Measurements from ENCODE around the gene IPMK.

The IPMK gene

GRCh38 chr10:58201704-58202103 is 66.0 kb downstream of the IPMK start:
- Histone ChIP-seq H3K4me3 (ENCODE audit: low read depth in 1 of 2, low read length in 2 of 2) (no peak overlapping the region), H3K4me1 (ENCODE audit: control insufficient read depth in 1 of 2, insufficient read depth in 2 of 2, low read length in 2 of 2) (no peaks in the 10 kb centered on the region), H3K27ac (ENCODE audit: low read depth, low read length) (no peak overlapping the region)

GRCh38 chr10:58189269-58189668 is 78.4 kb downstream of the IPMK start:
- no peak overlapping the region for H3K27ac ChIP-seq (ENCODE audit: low read depth, low read length)

More at GRCh38 chr10:58201704-58202103, 66.0 kb downstream of the IPMK start:
- no peaks in the 10 kb centered on the region for H3K27me3 ChIP-seq (ENCODE audit: control insufficient read depth in 1 of 2, insufficient read depth in 2 of 2, low read length in 2 of 2)
- H3K9me3 ChIP-seq (ENCODE audit: control insufficient read depth in 1 of 2, low read length in 2 of 2), result no peaks in the 10 kb centered on the region
- peaks cover 0 to 5% of the 10 kb centered on the region in 2 donors for H3K36me3 ChIP-seq (ENCODE audit: control insufficient read depth in 1 of 2, insufficient read depth in 2 of 2, low read length in 2 of 2)
- no peak overlapping the region for H3K9ac ChIP-seq (ENCODE audit: low read depth in 1 of 2, low read length in 2 of 2)

GRCh38 chr10:58184120-58184670 is 83.5 kb downstream of the IPMK start:
- H3K27ac ChIP-seq (ENCODE audit: low read depth, low read length), result no peak overlapping the region
- H3K4me3 ChIP-seq (ENCODE audit: low read depth in 1 of 2, low read length in 2 of 2), result no peak overlapping the region
- no peaks in the 10 kb centered on the region for H3K36me3 ChIP-seq (ENCODE audit: control insufficient read depth in 1 of 2, insufficient read depth in 2 of 2, low read length in 2 of 2)
- H3K9ac ChIP-seq (ENCODE audit: low read depth in 1 of 2, low read length in 2 of 2), result no peak overlapping the region
- H3K4me1 ChIP-seq (ENCODE audit: control insufficient read depth in 1 of 2, insufficient read depth in 2 of 2, low read length in 2 of 2), result no peaks in the 10 kb centered on the region
- no peaks in the 10 kb centered on the region for H3K27me3 ChIP-seq (ENCODE audit: control insufficient read depth in 1 of 2, insufficient read depth in 2 of 2, low read length in 2 of 2)
- no peaks in the 10 kb centered on the region for H3K9me3 ChIP-seq (ENCODE audit: control insufficient read depth in 1 of 2, low read length in 2 of 2)

More at GRCh38 chr10:58189269-58189668, 78.4 kb downstream of the IPMK start:
- no peak overlapping the region for H3K4me3 ChIP-seq (ENCODE audit: low read depth in 1 of 2, low read length in 2 of 2)
- H3K9ac ChIP-seq (ENCODE audit: low read depth in 1 of 2, low read length in 2 of 2), result no peak overlapping the region
- H3K9me3 ChIP-seq (ENCODE audit: control insufficient read depth in 1 of 2, low read length in 2 of 2), result no peaks in the 10 kb centered on the region
- H3K27me3 ChIP-seq (ENCODE audit: control insufficient read depth in 1 of 2, insufficient read depth in 2 of 2, low read length in 2 of 2), result no peaks in the 10 kb centered on the region
- H3K4me1 ChIP-seq (ENCODE audit: control insufficient read depth in 1 of 2, insufficient read depth in 2 of 2, low read length in 2 of 2), result no peaks in the 10 kb centered on the region
- no peaks in the 10 kb centered on the region for H3K36me3 ChIP-seq (ENCODE audit: control insufficient read depth in 1 of 2, insufficient read depth in 2 of 2, low read length in 2 of 2)

GRCh38 chr10:58180666-58181065 is 87.0 kb downstream of the IPMK start:
- Histone ChIP-seq H3K9me3 (ENCODE audit: control insufficient read depth in 1 of 2, low read length in 2 of 2) (no peaks in the 10 kb centered on the region), H3K4me3 (ENCODE audit: low read depth in 1 of 2, low read length in 2 of 2) (no peak overlapping the region), H3K27ac (ENCODE audit: low read depth, low read length) (no peak overlapping the region), H3K9ac (ENCODE audit: low read depth in 1 of 2, low read length in 2 of 2) (no peak overlapping the region), H3K27me3 (ENCODE audit: control insufficient read depth in 1 of 2, insufficient read depth in 2 of 2, low read length in 2 of 2) (no peaks in the 10 kb centered on the region), H3K36me3 (ENCODE audit: control insufficient read depth in 1 of 2, insufficient read depth in 2 of 2, low read length in 2 of 2) (no peaks in the 10 kb centered on the region), H3K4me1 (ENCODE audit: control insufficient read depth in 1 of 2, insufficient read depth in 2 of 2, low read length in 2 of 2) (no peaks in the 10 kb centered on the region)

GRCh38 chr10:58179238-58179637 is 88.5 kb downstream of the IPMK start:
- H3K4me3 ChIP-seq (ENCODE audit: low read depth in 1 of 2, low read length in 2 of 2), result no peak overlapping the region
- no peak overlapping the region for H3K27ac ChIP-seq (ENCODE audit: low read depth, low read length)
- H3K9me3 ChIP-seq (ENCODE audit: control insufficient read depth in 1 of 2, low read length in 2 of 2), result no peaks in the 10 kb centered on the region
- H3K4me1 ChIP-seq (ENCODE audit: control insufficient read depth in 1 of 2, insufficient read depth in 2 of 2, low read length in 2 of 2), result no peaks in the 10 kb centered on the region
- no peaks in the 10 kb centered on the region for H3K36me3 ChIP-seq (ENCODE audit: control insufficient read depth in 1 of 2, insufficient read depth in 2 of 2, low read length in 2 of 2)
- no peak overlapping the region for H3K9ac ChIP-seq (ENCODE audit: low read depth in 1 of 2, low read length in 2 of 2)
- no peaks in the 10 kb centered on the region for H3K27me3 ChIP-seq (ENCODE audit: control insufficient read depth in 1 of 2, insufficient read depth in 2 of 2, low read length in 2 of 2)

- no peaks in the 10 kb centered on the region for H3K36me3 ChIP-seq (ENCODE audit: control insufficient read depth in 1 of 2, insufficient read depth in 2 of 2, low read length in 2 of 2)
- H3K4me3 ChIP-seq (ENCODE audit: low read depth in 1 of 2, low read length in 2 of 2), result no peak overlapping the region
- H3K9ac ChIP-seq (ENCODE audit: low read depth in 1 of 2, low read length in 2 of 2), result no peak overlapping the region
- H3K27me3 ChIP-seq (ENCODE audit: control insufficient read depth in 1 of 2, insufficient read depth in 2 of 2, low read length in 2 of 2), result no peaks in the 10 kb centered on the region
- no peak overlapping the region for H3K27ac ChIP-seq (ENCODE audit: low read depth, low read length)
- H3K9me3 ChIP-seq (ENCODE audit: control insufficient read depth in 1 of 2, low read length in 2 of 2), result no peaks in the 10 kb centered on the region
- no peaks in the 10 kb centered on the region for H3K4me1 ChIP-seq (ENCODE audit: control insufficient read depth in 1 of 2, insufficient read depth in 2 of 2, low read length in 2 of 2)
These were observed 88.9 kb downstream of the IPMK start for GRCh38 chr10:58178811-58179210.

GRCh38 chr10:58177362-58177947 is 90.2 kb downstream of the IPMK start:
- H3K27ac ChIP-seq (ENCODE audit: low read depth, low read length), result no peak overlapping the region
- no peaks in the 10 kb centered on the region for H3K27me3 ChIP-seq (ENCODE audit: control insufficient read depth in 1 of 2, insufficient read depth in 2 of 2, low read length in 2 of 2)
- no peak overlapping the region for H3K4me3 ChIP-seq (ENCODE audit: low read depth in 1 of 2, low read length in 2 of 2)
- H3K9ac ChIP-seq (ENCODE audit: low read depth in 1 of 2, low read length in 2 of 2), result no peak overlapping the region
- no peaks in the 10 kb centered on the region for H3K9me3 ChIP-seq (ENCODE audit: control insufficient read depth in 1 of 2, low read length in 2 of 2)
- H3K4me1 ChIP-seq (ENCODE audit: control insufficient read depth in 1 of 2, insufficient read depth in 2 of 2, low read length in 2 of 2), result no peaks in the 10 kb centered on the region
- no peaks in the 10 kb centered on the region for H3K36me3 ChIP-seq (ENCODE audit: control insufficient read depth in 1 of 2, insufficient read depth in 2 of 2, low read length in 2 of 2)

GRCh38 chr10:58175990-58176900 is 91.4 kb downstream of the IPMK start:
- H3K36me3 ChIP-seq (ENCODE audit: control insufficient read depth in 1 of 2, insufficient read depth in 2 of 2, low read length in 2 of 2), result no peaks in the 10 kb centered on the region
- no peaks in the 10 kb centered on the region for H3K4me1 ChIP-seq (ENCODE audit: control insufficient read depth in 1 of 2, insufficient read depth in 2 of 2, low read length in 2 of 2)
- H3K27ac ChIP-seq (ENCODE audit: low read depth, low read length), result no peak overlapping the region
- H3K9ac ChIP-seq (ENCODE audit: low read depth in 1 of 2, low read length in 2 of 2), result no peak overlapping the region
- no peak overlapping the region for H3K4me3 ChIP-seq (ENCODE audit: low read depth in 1 of 2, low read length in 2 of 2)
- H3K27me3 ChIP-seq (ENCODE audit: control insufficient read depth in 1 of 2, insufficient read depth in 2 of 2, low read length in 2 of 2), result no peaks in the 10 kb centered on the region
- no peaks in the 10 kb centered on the region for H3K9me3 ChIP-seq (ENCODE audit: control insufficient read depth in 1 of 2, low read length in 2 of 2)

GRCh38 chr10:58174831-58175230 is 92.9 kb downstream of the IPMK start:
- Histone ChIP-seq H3K4me1 (ENCODE audit: control insufficient read depth in 1 of 2, insufficient read depth in 2 of 2, low read length in 2 of 2) (no peaks in the 10 kb centered on the region), H3K27me3 (ENCODE audit: control insufficient read depth in 1 of 2, insufficient read depth in 2 of 2, low read length in 2 of 2) (no peaks in the 10 kb centered on the region), H3K36me3 (ENCODE audit: control insufficient read depth in 1 of 2, insufficient read depth in 2 of 2, low read length in 2 of 2) (no peaks in the 10 kb centered on the region), H3K9ac (ENCODE audit: low read depth in 1 of 2, low read length in 2 of 2) (no peak overlapping the region), H3K27ac (ENCODE audit: low read depth, low read length) (no peak overlapping the region), H3K9me3 (ENCODE audit: control insufficient read depth in 1 of 2, low read length in 2 of 2) (no peaks in the 10 kb centered on the region), H3K4me3 (ENCODE audit: low read depth in 1 of 2, low read length in 2 of 2) (no peak overlapping the region)

GRCh38 chr10:58173391-58173790 is 94.3 kb downstream of the IPMK start:
- no peak overlapping the region for H3K4me3 ChIP-seq (ENCODE audit: low read depth in 1 of 2, low read length in 2 of 2)
- no peaks in the 10 kb centered on the region for H3K36me3 ChIP-seq (ENCODE audit: control insufficient read depth in 1 of 2, insufficient read depth in 2 of 2, low read length in 2 of 2)
- no peaks in the 10 kb centered on the region for H3K9me3 ChIP-seq (ENCODE audit: control insufficient read depth in 1 of 2, low read length in 2 of 2)
- no peaks in the 10 kb centered on the region for H3K4me1 ChIP-seq (ENCODE audit: control insufficient read depth in 1 of 2, insufficient read depth in 2 of 2, low read length in 2 of 2)
- H3K9ac ChIP-seq (ENCODE audit: low read depth in 1 of 2, low read length in 2 of 2), result no peak overlapping the region
- H3K27me3 ChIP-seq (ENCODE audit: control insufficient read depth in 1 of 2, insufficient read depth in 2 of 2, low read length in 2 of 2), result no peaks in the 10 kb centered on the region
- H3K27ac ChIP-seq (ENCODE audit: low read depth, low read length), result no peak overlapping the region
